ENCODE measurements around the gene CRB3. TPM values are rescaled to one million over a fixed set of nuclear protein-coding genes. Genes with fewer than 3 reads are reported as not detected.

CRB3 gene
- total and polyA plus RNA-seq, 9 of the 15 experiments (the other 6 are each of a cell fraction or from before 2014, with no cell fraction given) = 0.49 TPM; not detected in 8

DNA sequence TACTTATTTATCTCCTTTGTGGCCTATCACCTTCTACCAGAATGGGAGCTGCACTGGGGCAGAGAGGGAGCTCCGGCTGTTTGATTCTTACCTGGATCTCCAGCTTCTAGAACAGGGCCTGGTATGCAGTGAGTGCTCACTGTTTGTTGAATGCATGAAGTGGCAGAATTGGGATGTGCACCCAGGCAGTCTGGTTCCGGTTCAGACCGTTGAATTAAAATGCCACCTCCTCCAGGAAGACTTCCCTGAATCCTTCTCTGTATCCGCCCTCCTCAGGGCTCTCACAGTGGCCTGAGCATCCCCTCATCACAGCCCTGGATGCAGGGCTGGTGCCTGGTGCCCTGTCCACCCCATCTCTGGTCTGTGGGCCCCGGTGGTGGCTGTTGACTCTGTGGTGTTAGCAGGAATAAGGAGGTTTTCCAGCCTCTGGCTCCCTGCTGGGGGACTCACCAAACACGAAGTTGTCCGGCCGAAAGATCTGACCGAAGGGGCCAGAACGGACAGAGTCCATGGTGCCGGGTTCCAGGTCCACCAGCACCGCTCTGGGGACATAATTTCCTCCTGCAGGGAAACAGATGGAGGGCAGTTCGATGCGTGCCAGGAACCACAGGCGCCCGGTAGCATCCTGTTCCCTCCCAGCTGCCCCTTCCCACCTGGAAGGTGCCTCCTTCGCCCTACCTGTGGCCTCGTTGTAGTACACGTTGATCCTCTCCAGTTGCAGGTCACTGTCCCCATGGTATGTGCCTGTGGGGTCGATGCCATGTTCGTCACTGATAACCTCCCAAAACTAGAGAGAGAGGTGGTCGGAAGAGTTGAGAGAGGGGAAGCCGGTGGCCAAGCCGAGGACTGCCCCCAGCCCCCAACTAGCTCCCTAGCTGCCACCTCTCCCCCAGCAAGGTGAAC is 37.0 kb downstream of the CRB3 start:
- H3K36me3 ChIP-seq (ENCODE audit: control insufficient read depth, insufficient read depth, low read length) = no peaks in the 10 kb centered on the region
- no peak for FAIRE-seq
- 62% methylated on average over 24 of the region's 24 CpGs for WGBS (ENCODE audit: insufficient coverage, low coverage, missing lambda C conversion rate)
- ChIA-PET CTCF (ENCODE audit: low intra/inter-chr PET ratio) (interaction anchor here (0.6 kb wide), 1 partner anchor 39 kb away, joined by 4 read pairs; no protein-coding TSS in a partner anchor), POLR2A (interaction anchor here (0.5 to 1.0 kb wide), 3 partner anchors 10 to 1107 kb away, joined by 3 read pairs; no protein-coding TSS in a partner anchor)
- in situ Hi-C loops (cut with MboI) (no loop called here), intact Hi-C loops (cut with micrococcal nuclease) (no loop called here)
- ATAC-seq = no peak
- no peak overlapping the region; the same call in 1 of the 2 replicates for H2AFZ ChIP-seq (ENCODE audit: low read depth, low read length)
- H3K4me3 ChIP-seq = no peak overlapping the region
- H3K27me3 ChIP-seq (ENCODE audit: control insufficient read depth in 2 of 2, insufficient read depth in 2 of 2, low read length in 2 of 2) = no peaks in the 10 kb centered on the region
- H4K20me1 ChIP-seq (replicated peaks; ENCODE audit: control insufficient read depth, insufficient read depth, low read length) = no peaks in the 10 kb centered on the region
- H3K9me1 ChIP-seq (ENCODE audit: control insufficient read depth, insufficient read depth, low read length) = peaks cover 5% of the 10 kb centered on the region
- TF ChIP-seq PYGO2 (tag; IDR thresholded peaks at IDR 0.05) (no peak), KDM1A (IDR thresholded peaks at IDR 0.05) (no peak), ZNF717 (CRISPR knock-in tag; IDR thresholded peaks at IDR 0.05) (no peak), BCLAF1 (IDR thresholded peaks at IDR 0.05; ENCODE audit: borderline replicate concordance in 1 of 2, control insufficient read depth in 1 of 2, low read depth in 2 of 2, low read length in 1 of 2) (no peak), ZNF561 (CRISPR knock-in tag; conservative IDR thresholded peaks at IDR 0.05) (no peak), BRD9 (IDR thresholded peaks at IDR 0.05; ENCODE audit: low read depth, partially characterized antibody) (no peak), HDAC6 (IDR thresholded peaks at IDR 0.05; ENCODE audit: low read depth, low read length) (no peak), RBM25 (IDR thresholded peaks at IDR 0.05; ENCODE audit: low read depth, low read length, severe bottlenecking) (peak; percentile 55), ZFP36 (IDR thresholded peaks at IDR 0.05; ENCODE audit: low read depth, low read length, partially characterized antibody) (peak; percentile 97), CHD1 (IDR thresholded peaks at IDR 0.05; ENCODE audit: low read length) (no peak)
- TF ChIP-seq, protein P1, sequence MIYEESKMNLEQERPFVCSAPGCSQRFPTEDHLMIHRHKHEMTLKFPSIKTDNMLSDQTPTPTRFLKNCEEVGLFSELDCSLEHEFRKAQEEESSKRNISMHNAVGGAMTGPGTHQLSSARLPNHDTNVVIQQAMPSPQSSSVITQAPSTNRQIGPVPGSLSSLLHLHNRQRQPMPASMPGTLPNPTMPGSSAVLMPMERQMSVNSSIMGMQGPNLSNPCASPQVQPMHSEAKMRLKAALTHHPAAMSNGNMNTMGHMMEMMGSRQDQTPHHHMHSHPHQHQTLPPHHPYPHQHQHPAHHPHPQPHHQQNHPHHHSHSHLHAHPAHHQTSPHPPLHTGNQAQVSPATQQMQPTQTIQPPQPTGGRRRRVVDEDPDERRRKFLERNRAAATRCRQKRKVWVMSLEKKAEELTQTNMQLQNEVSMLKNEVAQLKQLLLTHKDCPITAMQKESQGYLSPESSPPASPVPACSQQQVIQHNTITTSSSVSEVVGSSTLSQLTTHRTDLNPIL (CRISPR knock-in tag; IDR thresholded peaks at IDR 0.05) = no peak
- no peaks in the 10 kb centered on the region for H3K79me2 ChIP-seq (ENCODE audit: control insufficient read depth, insufficient read depth, low read length)
- H3K4me2 ChIP-seq (ENCODE audit: insufficient read depth, low read length) = no peak overlapping the region
- DNase-seq (ENCODE audit: extremely low read depth in 1 of 4, low spot score in 3 of 4) = no peak
- H3K9me3 ChIP-seq (replicated peaks; ENCODE audit: control insufficient read depth, insufficient read depth, low read depth, low read length) = no peaks in the 10 kb centered on the region
- no TSS peak for BruUV-seq (replicated peaks)
- peak overlapping the region in 1 of 2 experiments; percentile 71; a peak in 2 of 4 replicates for H3K9ac ChIP-seq (ENCODE audit: insufficient read depth in 1 of 2, low read depth in 2 of 2, low read length in 2 of 2)
- H3K27ac ChIP-seq (ENCODE audit: extremely low read depth, low read depth, low read length) = no peak overlapping the region
- peaks cover 7 to 45% of the 10 kb centered on the region in 2 experiments; a peak in 4 of 5 replicates for H3K4me1 ChIP-seq (replicated peaks in 1 of 2; ENCODE audit: control insufficient read depth in 2 of 2, insufficient read depth in 2 of 2, low read length in 2 of 2)

Data from K562 (cell line).